HCT116 (cell line): Measurements from ENCODE around the gene P4HTM. TPM values are rescaled to one million over a fixed set of nuclear protein-coding genes. Genes with fewer than 3 reads are reported as not detected.

Experiments
- ATAC-seq: fragments of 200-7000 bp; cut with Tn5 transposase; 2 replicates; pipeline ENCODE4 v1.9.1; 2020; ENCODE audit warnings: mild to moderate bottlenecking, moderate library complexity
- BruUV-seq: library from RNA; stranded (reverse); fragments of 400-500 nt; replicated peaks from 2 replicates; lab custom pipeline; 2021; lab: Mats Ljungman, UMichigan
- CTCF ChIA-PET: fragments of 300-600 bp; sonication (Branson Sonifier 250); formaldehyde crosslinking; loops from one replicate; lab custom pipeline; 2021; ENCODE audit warnings: antibody characterized with exemption; lab: Charles Lee
- POLR2A ChIA-PET: fragments of 300-600, 350-600 bp; sonication (Branson Sonifier 250); formaldehyde crosslinking; loops from one replicate; lab custom pipeline; 2021; ENCODE audit warnings: antibody characterized with exemption; lab: Charles Lee
- RAD21 ChIA-PET, 2 experiments: fragments of 300-600 bp; sonication (Branson Sonifier 250); formaldehyde crosslinking; loops; one replicate each; lab custom pipeline; 2023; ENCODE audit warnings: low total read pairs in 2 of 2; ENCODE audit not compliant: uncharacterized antibody in 2 of 2, unreplicated experiment in 2 of 2, low non-redundant PET in 1 of 2; lab: Charles Lee
- DNase-seq: peaks from one replicate; pipeline ENCODE4 v3.0.0-alpha.2; 2010; ENCODE audit warnings: low read depth, low spot score
- H2AFZ ChIP-seq: fragments of 200-600 bp; shearing (Covaris generic), sonication (generic); 2 replicates; pipeline ENCODE4 v1.6.1; 2017; ENCODE audit warnings: low read depth, mixed run types, mixed read lengths, antibody characterized with exemption, low read length; ENCODE audit not compliant: poor library complexity, severe bottlenecking
- H3K27ac ChIP-seq: 2 replicates; pipeline ENCODE4 v1.5.1; 2012; ENCODE audit warnings: low read depth, low read length
- H3K27me3 ChIP-seq: fragments of 200-600 bp; sonication (generic); 2 replicates; pipeline ENCODE4 v1.6.1; 2016; ENCODE audit warnings: mixed run types, low read length, mixed read lengths; ENCODE audit not compliant: insufficient read depth
- H3K36me3 ChIP-seq, 2 experiments: fragments of 200-500 bp in 1 of 2; fragments of 200-600 bp in 1 of 2; sonication (Bioruptor generic) in 1 of 2; sonication (generic) in 1 of 2; 2 replicates each; pipeline versions ENCODE4 v1.5.1 to v1.6.1; 2014 to 2016; ENCODE audit warnings: low read length in 2 of 2, inconsistent platforms in 1 of 2, mixed read lengths in 1 of 2, mixed run types in 1 of 2; ENCODE audit not compliant: insufficient read depth in 2 of 2, control insufficient read depth in 1 of 2
- H3K4me1 ChIP-seq, 2 experiments: fragments of 200-600 bp in 1 of 2; sonication (generic) in 1 of 2; 2 replicates each; pipeline versions ENCODE4 v1.5.1 to v1.6.1; 2012 to 2017; ENCODE audit warnings: low read length in 2 of 2, inconsistent platforms in 1 of 2, mild to moderate bottlenecking in 1 of 2, mixed read lengths in 1 of 2, mixed run types in 1 of 2, moderate library complexity in 1 of 2; ENCODE audit not compliant: insufficient read depth in 2 of 2, control insufficient read depth in 1 of 2
- H3K4me2 ChIP-seq: fragments of 200-600 bp; sonication (generic); 2 replicates; pipeline ENCODE4 v1.6.1; 2017; ENCODE audit warnings: mixed run types, low read length, mixed read lengths
- H3K4me3 ChIP-seq, 2 experiments: fragments of 200-600 bp in 1 of 2; sonication (generic) in 1 of 2; replicated peaks in 1 of 2; 2 replicates each; pipeline ENCODE4 v1.5.1; 2011 to 2016; ENCODE audit warnings: low read length in 2 of 2, control low read depth in 1 of 2, low read depth in 1 of 2, mild to moderate bottlenecking in 1 of 2, mixed read lengths in 1 of 2, mixed run types in 1 of 2
- H3K79me2 ChIP-seq: fragments of 200-600 bp; sonication (generic); 2 replicates; pipeline ENCODE4 v1.6.1; 2017; ENCODE audit warnings: mild to moderate bottlenecking, mixed run types, low read length, moderate library complexity, mixed read lengths; ENCODE audit not compliant: insufficient read depth
- H3K9ac ChIP-seq: fragments of 200-600 bp; sonication (generic); 2 replicates; pipeline ENCODE4 v1.6.1; 2016; ENCODE audit warnings: low read length, mixed read lengths
- H3K9me2 ChIP-seq: fragments of 200-600 bp; sonication (generic), shearing (Covaris generic); 2 replicates; pipeline ENCODE4 v1.6.1; 2017; ENCODE audit warnings: mixed run types, mild to moderate bottlenecking, moderate library complexity; ENCODE audit not compliant: insufficient read depth
- H3K9me3 ChIP-seq, 2 experiments: fragments of 200-500 bp in 1 of 2; fragments of 200-600 bp in 1 of 2; sonication (Bioruptor generic) in 1 of 2; sonication (generic) in 1 of 2; 2 replicates each; pipeline ENCODE4 v1.6.1; 2014 to 2017; ENCODE audit warnings: low read length in 2 of 2, mixed read lengths in 2 of 2, inconsistent platforms in 1 of 2, low read depth in 1 of 2, mild to moderate bottlenecking in 1 of 2, mixed run types in 1 of 2, moderate library complexity in 1 of 2; ENCODE audit not compliant: control insufficient read depth in 1 of 2, insufficient read depth in 1 of 2
- H4K20me1 ChIP-seq: fragments of 200-600 bp; sonication (generic), shearing (Covaris generic); 2 replicates; pipeline ENCODE4 v1.6.1; 2017; ENCODE audit warnings: mixed run types, mild to moderate bottlenecking, moderate library complexity; ENCODE audit not compliant: insufficient read depth
- EGR1 ChIP-seq: IDR thresholded peaks from 2 replicates; pipeline ENCODE4 v1.6.1; 2012; ENCODE audit warnings: low read depth
- ELF1 ChIP-seq: IDR thresholded peaks from 2 replicates; pipeline ENCODE4 v1.6.1; 2012; ENCODE audit warnings: low read depth, borderline replicate concordance
- EZH2 ChIP-seq: fragments of 200-600 bp; sonication (generic); IDR thresholded peaks from 2 replicates; pipeline ENCODE4 v1.6.1; 2017; ENCODE audit warnings: antibody characterized with exemption, mixed run types
- EZH2phosphoT487 ChIP-seq: fragments of 200-600 bp; IDR thresholded peaks from 2 replicates; pipeline ENCODE4 v1.6.1; 2018; ENCODE audit warnings: antibody characterized with exemption, borderline replicate concordance
- JUND ChIP-seq: IDR thresholded peaks from 2 replicates; pipeline ENCODE4 v1.6.1; 2012
- RAD21 ChIP-seq: IDR thresholded peaks from 2 replicates; pipeline ENCODE4 v1.6.1; 2012; ENCODE audit warnings: low read depth, mild to moderate bottlenecking
- SIN3A ChIP-seq: IDR thresholded peaks from 2 replicates; pipeline ENCODE4 v1.6.1; 2012; ENCODE audit warnings: low read depth
- TCF7L2 ChIP-seq: IDR thresholded peaks from 2 replicates; pipeline ENCODE4 v1.7.0; 2011; ENCODE audit warnings: borderline replicate concordance, inconsistent platforms; ENCODE audit not compliant: insufficient read depth, insufficient read length; ENCODE audit errors: extremely low read depth
- YY1 ChIP-seq: IDR thresholded peaks from 2 replicates; pipeline ENCODE4 v1.6.1; 2011; ENCODE audit warnings: low read length, low read depth, moderate library complexity, mild to moderate bottlenecking; ENCODE audit not compliant: insufficient replicate concordance; ENCODE audit errors: extremely low read depth
- intact Hi-C: fragments of 100-400 bp; cut with micrococcal nuclease; formaldehyde crosslinking; loops from 2 replicates; pipeline ENCODE4 v1.10.0; 2022
- total RNA-seq: library from RNA; stranded (reverse); gene quantifications from one replicate; pipeline ENCODE4 v1.2.1, GENCODE V29; 2021; ENCODE audit not compliant: unreplicated experiment
- TF ChIP-seq, protein P1 (sequence below), 3 experiments: fragments of 200-600 bp in 1 of 3; sonication (generic) in 1 of 3; IDR thresholded peaks in 2 of 3; conservative IDR thresholded peaks in 1 of 3; 2 replicates each; pipeline ENCODE4 v1.5.1; 2012 to 2017; ENCODE audit warnings: low read depth in 2 of 3, low read length in 2 of 3, antibody characterized with exemption in 1 of 3, borderline replicate concordance in 1 of 3, control low read depth in 1 of 3, mild to moderate bottlenecking in 1 of 3, mixed read lengths in 1 of 3, mixed run types in 1 of 3, moderate library complexity in 1 of 3; ENCODE audit not compliant: insufficient read depth in 1 of 3
- TF ChIP-seq, protein P2 (sequence below): IDR thresholded peaks from 2 replicates; pipeline ENCODE4 v1.6.1; 2011; ENCODE audit warnings: mild to moderate bottlenecking, low read length, moderate library complexity; ENCODE audit not compliant: insufficient replicate concordance; ENCODE audit errors: extremely low read depth
- TF ChIP-seq, protein P3 (sequence below): IDR thresholded peaks from 2 replicates; pipeline ENCODE4 v1.6.1; 2012
- TF ChIP-seq, protein P4 (sequence below): IDR thresholded peaks from 2 replicates; pipeline ENCODE4 v1.6.1; 2012

The P4HTM gene
- total RNA-seq, 1 experiment from 2014 or later, result 60.5 TPM

DNA sequence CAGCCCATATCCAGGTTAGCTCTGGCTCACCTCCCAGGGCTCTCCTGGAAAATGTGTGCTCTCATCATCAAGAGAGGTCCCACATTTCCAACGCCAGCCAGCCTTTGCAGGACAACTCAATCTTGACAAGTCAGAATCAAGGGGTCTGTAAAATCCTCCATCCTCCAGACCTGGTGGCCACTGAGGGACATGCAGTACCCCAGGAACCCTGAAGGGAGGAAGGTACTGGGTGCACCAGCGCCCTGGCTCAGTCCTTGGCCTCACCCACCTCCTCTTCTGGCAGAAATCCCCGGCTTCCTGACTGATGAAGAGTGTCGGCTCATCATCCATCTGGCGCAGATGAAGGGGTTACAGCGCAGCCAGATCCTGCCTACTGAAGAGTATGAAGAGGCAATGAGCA is 11.1 kb downstream of the P4HTM start:
- Histone ChIP-seq H3K27me3 (no peaks in the 10 kb centered on the region), H3K4me3 (no peak overlapping the region), H3K4me2 (no peak overlapping the region), H4K20me1 (no peaks in the 10 kb centered on the region), H3K9me3 (no peaks in the 10 kb centered on the region), H2AFZ (no peak overlapping the region), H3K9me2 (no peaks in the 10 kb centered on the region), H3K4me1 (peaks cover 0 to 5% of the 10 kb centered on the region in 2 experiments; a peak in 3 of 4 replicates), H3K36me3 (no peaks in the 10 kb centered on the region; a peak in 1 of 4 replicates), H3K79me2 (no peaks in the 10 kb centered on the region), H3K27ac (no peak overlapping the region), H3K9ac (no peak overlapping the region)
- ATAC-seq (peak; percentile 47; the same call in 1 of the 2 replicates), DNase-seq (no peak)
- TF ChIP-seq, protein P1, sequence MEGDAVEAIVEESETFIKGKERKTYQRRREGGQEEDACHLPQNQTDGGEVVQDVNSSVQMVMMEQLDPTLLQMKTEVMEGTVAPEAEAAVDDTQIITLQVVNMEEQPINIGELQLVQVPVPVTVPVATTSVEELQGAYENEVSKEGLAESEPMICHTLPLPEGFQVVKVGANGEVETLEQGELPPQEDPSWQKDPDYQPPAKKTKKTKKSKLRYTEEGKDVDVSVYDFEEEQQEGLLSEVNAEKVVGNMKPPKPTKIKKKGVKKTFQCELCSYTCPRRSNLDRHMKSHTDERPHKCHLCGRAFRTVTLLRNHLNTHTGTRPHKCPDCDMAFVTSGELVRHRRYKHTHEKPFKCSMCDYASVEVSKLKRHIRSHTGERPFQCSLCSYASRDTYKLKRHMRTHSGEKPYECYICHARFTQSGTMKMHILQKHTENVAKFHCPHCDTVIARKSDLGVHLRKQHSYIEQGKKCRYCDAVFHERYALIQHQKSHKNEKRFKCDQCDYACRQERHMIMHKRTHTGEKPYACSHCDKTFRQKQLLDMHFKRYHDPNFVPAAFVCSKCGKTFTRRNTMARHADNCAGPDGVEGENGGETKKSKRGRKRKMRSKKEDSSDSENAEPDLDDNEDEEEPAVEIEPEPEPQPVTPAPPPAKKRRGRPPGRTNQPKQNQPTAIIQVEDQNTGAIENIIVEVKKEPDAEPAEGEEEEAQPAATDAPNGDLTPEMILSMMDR (IDR thresholded peaks at IDR 0.05 in 2 of 3, conservative IDR thresholded peaks at IDR 0.05 in 1 of 3; ENCODE audit: borderline replicate concordance in 1 of 3, insufficient read depth in 1 of 3, low read depth in 2 of 3, low read length in 2 of 3), result peak in 2 of 3 experiments; percentile 23 to 25; a peak in 1 of 6 replicates
- TF ChIP-seq EGR1 (no peak), EZH2phosphoT487 (no peak)
- ChIA-PET RAD21 (no interaction called here), POLR2A (interaction anchor here (1.2 kb wide), 1 partner anchor 12 kb away, joined by 3 read pairs; the partner anchor contains the start of gene P4HTM), CTCF (no interaction called here)
- no TSS peak for BruUV-seq
- intact Hi-C loops, result no loop called here

DNA sequence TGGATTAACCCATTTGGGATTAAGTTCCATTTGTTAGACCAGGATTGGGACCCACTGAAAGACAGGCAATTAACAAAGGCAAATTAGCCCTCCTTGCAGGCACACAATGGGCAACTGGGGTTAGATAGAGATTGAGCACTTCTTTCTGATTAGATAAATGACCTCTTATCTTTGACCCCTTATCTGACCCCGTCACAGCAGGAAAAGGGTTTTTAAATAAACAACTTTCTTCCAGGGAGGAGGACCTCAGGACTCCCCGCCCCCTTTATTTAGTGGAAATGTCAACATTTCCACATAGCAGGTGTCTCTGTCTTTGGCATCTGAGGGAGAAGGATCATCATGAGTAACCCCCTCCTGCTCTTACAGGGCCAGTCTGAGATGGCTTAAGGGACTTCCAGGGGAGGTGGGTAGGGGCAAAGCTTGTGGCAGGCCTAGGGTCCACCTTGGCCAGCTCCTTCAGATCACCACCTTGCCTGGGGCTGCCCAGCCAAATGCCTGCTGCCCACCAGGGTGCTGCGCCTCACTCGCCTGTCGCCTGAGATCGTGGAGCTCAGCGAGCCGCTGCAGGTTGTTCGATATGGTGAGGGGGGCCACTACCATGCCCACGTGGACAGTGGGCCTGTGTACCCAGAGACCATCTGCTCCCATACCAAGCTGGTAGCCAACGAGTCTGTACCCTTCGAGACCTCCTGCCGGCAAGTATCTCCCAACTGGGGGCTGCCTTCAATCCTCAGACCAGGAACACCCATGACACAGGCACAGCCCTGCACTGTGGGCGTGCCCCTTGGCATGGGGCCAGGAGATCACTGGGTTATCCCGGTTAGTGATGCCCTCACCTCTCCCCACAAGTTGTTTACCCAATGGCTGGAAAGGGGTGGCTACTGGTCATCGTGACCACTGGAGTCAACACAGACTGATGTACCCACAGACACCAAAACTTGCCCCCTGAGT is 14.6 kb downstream of the P4HTM start:
- H3K79me2 ChIP-seq, result peaks cover 24% of the 10 kb centered on the region
- H3K4me1 ChIP-seq, result peaks cover 3 to 26% of the 10 kb centered on the region in 2 experiments; a peak in 3 of 4 replicates
- no peak overlapping the region for H3K4me2 ChIP-seq
- no peaks in the 10 kb centered on the region for H3K9me2 ChIP-seq
- no peaks in the 10 kb centered on the region for H3K27me3 ChIP-seq
- no peak for DNase-seq
- POLR2A ChIA-PET, result interaction anchor here (0.6 kb wide), 1 partner anchor 15 kb away, joined by 3 read pairs; no protein-coding TSS in a partner anchor
- H3K9me3 ChIP-seq, result no peaks in the 10 kb centered on the region
- H3K4me3 ChIP-seq, result no peak overlapping the region
- BruUV-seq, result no TSS peak
- intact Hi-C loops, result no loop called here
- peaks cover 0 to 3% of the 10 kb centered on the region in 2 experiments; a peak in 1 of 4 replicates for H3K36me3 ChIP-seq
- H4K20me1 ChIP-seq, result no peaks in the 10 kb centered on the region
- no peak overlapping the region for H2AFZ ChIP-seq
- CTCF ChIA-PET, result no interaction called here
- RAD21 ChIA-PET, result no interaction called here
- no peak for ATAC-seq
- H3K27ac ChIP-seq, result no peak overlapping the region
- H3K9ac ChIP-seq, result no peak overlapping the region
- TF ChIP-seq, protein P2, sequence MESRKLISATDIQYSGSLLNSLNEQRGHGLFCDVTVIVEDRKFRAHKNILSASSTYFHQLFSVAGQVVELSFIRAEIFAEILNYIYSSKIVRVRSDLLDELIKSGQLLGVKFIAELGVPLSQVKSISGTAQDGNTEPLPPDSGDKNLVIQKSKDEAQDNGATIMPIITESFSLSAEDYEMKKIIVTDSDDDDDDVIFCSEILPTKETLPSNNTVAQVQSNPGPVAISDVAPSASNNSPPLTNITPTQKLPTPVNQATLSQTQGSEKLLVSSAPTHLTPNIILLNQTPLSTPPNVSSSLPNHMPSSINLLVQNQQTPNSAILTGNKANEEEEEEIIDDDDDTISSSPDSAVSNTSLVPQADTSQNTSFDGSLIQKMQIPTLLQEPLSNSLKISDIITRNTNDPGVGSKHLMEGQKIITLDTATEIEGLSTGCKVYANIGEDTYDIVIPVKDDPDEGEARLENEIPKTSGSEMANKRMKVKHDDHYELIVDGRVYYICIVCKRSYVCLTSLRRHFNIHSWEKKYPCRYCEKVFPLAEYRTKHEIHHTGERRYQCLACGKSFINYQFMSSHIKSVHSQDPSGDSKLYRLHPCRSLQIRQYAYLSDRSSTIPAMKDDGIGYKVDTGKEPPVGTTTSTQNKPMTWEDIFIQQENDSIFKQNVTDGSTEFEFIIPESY, result no peak
- TF ChIP-seq SIN3A, result no peak
- no peak for TF ChIP-seq ELF1
- no peak for TF ChIP-seq JUND
- TF ChIP-seq, protein P3, sequence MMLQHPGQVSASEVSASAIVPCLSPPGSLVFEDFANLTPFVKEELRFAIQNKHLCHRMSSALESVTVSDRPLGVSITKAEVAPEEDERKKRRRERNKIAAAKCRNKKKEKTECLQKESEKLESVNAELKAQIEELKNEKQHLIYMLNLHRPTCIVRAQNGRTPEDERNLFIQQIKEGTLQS, result no peak
- no peak for TF ChIP-seq EGR1
- TF ChIP-seq TCF7L2, result no peak
- no peak for TF ChIP-seq EZH2
- no peak for TF ChIP-seq YY1
- TF ChIP-seq, protein P4, sequence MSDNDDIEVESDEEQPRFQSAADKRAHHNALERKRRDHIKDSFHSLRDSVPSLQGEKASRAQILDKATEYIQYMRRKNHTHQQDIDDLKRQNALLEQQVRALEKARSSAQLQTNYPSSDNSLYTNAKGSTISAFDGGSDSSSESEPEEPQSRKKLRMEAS, result no peak
- no peak for TF ChIP-seq RAD21
